ENCODE results near the gene VPS33B.

VPS33B gene

GRCh38 chr15:90972133-90972532 lies 50.3 kb downstream of the VPS33B start:
- DNase-seq: no peak

- DNase-seq: no peak
These were observed 52.1 kb downstream of the VPS33B start for GRCh38 chr15:90970274-90970673.

- DNase-seq: no peak
These were observed 54.0 kb downstream of the VPS33B start for GRCh38 chr15:90968434-90968833.

GRCh38 chr15:90967206-90967605 lies 55.2 kb downstream of the VPS33B start:
- no peak for DNase-seq

GRCh38 chr15:90966262-90966661 lies 56.1 kb downstream of the VPS33B start:
- DNase-seq: no peak

- DNase-seq: no peak
These were observed 60.4 kb downstream of the VPS33B start for GRCh38 chr15:90962021-90962420.

GRCh38 chr15:90960298-90961091 lies 61.9 kb downstream of the VPS33B start:
- DNase-seq: no peak

GRCh38 chr15:90959894-90960293 lies 62.5 kb downstream of the VPS33B start:
- DNase-seq: no peak

- no peak for DNase-seq
These were observed 63.3 kb downstream of the VPS33B start for GRCh38 chr15:90959028-90959595.

GRCh38 chr15:90957791-90958190 lies 64.6 kb downstream of the VPS33B start:
- DNase-seq: no peak

GRCh38 chr15:90957031-90957790 lies 65.2 kb downstream of the VPS33B start:
- no peak for DNase-seq

- peak in 5 of 6 experiments; percentile 28 to 57 (median 44) for DNase-seq
These were observed 65.9 kb downstream of the VPS33B start for GRCh38 chr15:90956274-90957030.

- DNase-seq: no peak
These were observed 66.6 kb downstream of the VPS33B start for GRCh38 chr15:90955624-90956273.

GRCh38 chr15:90954712-90955623 lies 67.4 kb downstream of the VPS33B start, which contains the start of gene RCCD1:
Gene RCCD1 (plus strand): TSS chr15:90954884. CDS start chr15:90956735, 1,851 bp downstream.
- DNase-seq: peak; percentile 76 to 89 (median 82)

GRCh38 chr15:90953947-90954711 lies 68.3 kb downstream of the VPS33B start:
- no peak for DNase-seq

- DNase-seq: no peak
These were observed 69.3 kb downstream of the VPS33B start for GRCh38 chr15:90952901-90953677.

- DNase-seq: no peak
These were observed 71.7 kb downstream of the VPS33B start for GRCh38 chr15:90950676-90951075.

GRCh38 chr15:90949979-90950675 lies 72.3 kb downstream of the VPS33B start:
- DNase-seq: no peak
